ENCODE results near the gene POLR2J3. TPM values are rescaled to one million over a fixed set of nuclear protein-coding genes. Genes with fewer than 3 reads are reported as not detected.
"Not testable (repeated sequence)": the region's sequence is repeated elsewhere in the genome, so short reads cannot be mapped to it uniquely, and the experiment has no call there.

POLR2J3 gene
- polyA plus RNA-seq, 1 of the 3 experiments (the other 2 are of a cell fraction), result 47.8 TPM

DNA sequence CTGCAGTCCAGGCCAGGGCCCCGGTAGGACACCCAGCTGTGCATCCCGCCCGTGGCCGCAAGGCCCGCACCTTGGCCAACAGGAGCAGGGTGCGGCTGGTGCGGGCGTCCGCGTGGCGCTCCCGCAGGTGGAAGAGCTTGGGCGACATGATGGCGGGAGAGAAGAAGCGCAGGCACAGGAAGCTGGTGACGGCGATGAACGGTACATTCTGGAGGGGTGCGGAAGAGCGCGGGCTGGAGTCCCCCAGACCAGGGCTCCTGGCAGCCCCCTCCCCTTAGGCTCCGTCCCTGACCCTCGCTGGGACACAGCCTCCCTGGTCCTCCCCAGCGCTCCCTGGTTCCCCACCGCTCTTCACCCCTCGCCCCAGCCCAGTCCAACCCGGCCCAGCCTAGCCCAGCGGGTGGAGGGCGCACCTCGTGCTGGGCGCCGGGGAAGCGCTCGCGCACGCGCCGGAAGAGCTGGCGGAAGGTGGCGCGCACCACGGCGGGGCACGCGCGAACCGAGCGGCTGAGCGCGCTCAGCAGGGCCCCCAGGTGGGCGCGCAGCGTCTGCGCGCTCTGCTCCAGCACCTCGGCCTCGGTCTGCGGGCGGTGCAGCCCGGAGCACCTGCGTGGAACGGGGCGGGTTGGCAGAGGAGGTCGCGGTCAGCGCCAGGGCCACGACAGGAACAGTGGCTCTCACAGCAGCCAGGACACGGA, 21.4 kb upstream of the POLR2J3 start:
- H2AFZ ChIP-seq (ENCODE audit: low read depth); H3K9me2 ChIP-seq; H3K79me2 ChIP-seq (ENCODE audit: insufficient read depth); H3K27me3 ChIP-seq (ENCODE audit: insufficient read depth); H3K4me2 ChIP-seq; CTCF ChIA-PET; H3K27ac ChIP-seq (ENCODE audit: low read depth in 2 of 2, low read length in 1 of 2); H4K20me1 ChIP-seq (ENCODE audit: insufficient read depth); H3F3A ChIP-seq (replicated peaks; ENCODE audit: insufficient read depth); H3K9me3 ChIP-seq; H3K4me1 ChIP-seq (ENCODE audit: control insufficient read depth in 1 of 2, insufficient read depth in 2 of 2, low read depth in 1 of 2, low read length in 1 of 2); H3K36me3 ChIP-seq (replicated peaks in 1 of 2; ENCODE audit: control insufficient read depth in 1 of 2, insufficient read depth in 2 of 2, low read length in 1 of 2); H3K9ac ChIP-seq; POLR2A ChIA-PET; H3K4me3 ChIP-seq (ENCODE audit: low read depth in 2 of 2, low read length in 1 of 2); DNase-seq: not testable (repeated sequence)
- WGBS (ENCODE audit: low lambda C conversion rate), result no CpG with 5 or more reads among the region's 68 CpGs

DNA sequence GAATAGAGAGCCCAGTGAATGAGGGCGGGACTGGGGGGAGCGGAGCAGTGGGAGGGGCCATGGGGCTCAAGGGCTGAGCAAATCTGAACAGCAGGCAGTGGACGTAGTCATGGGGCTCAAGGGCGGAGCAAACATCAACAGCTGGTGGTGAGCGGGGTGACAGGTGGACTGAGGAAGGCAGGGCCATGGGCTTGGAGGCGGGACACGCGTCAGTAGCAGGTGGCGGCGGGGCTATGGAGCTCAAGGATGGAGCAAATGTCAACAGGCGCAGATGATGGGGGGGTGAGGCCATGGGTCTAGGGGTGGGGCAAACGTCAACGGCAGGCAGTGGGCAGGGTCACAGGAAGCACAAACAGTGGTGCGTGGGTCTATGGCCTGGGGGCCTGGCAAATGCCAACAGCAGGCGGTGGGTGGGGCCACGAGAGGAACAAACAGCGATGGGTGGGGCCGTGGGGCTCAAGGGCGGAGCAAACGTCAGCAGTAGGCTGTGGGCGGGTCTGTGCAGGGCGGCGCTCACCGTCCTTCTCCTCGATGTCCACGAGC, 20.2 kb upstream of the POLR2J3 start:
- H3K36me3 ChIP-seq (replicated peaks in 1 of 2; ENCODE audit: control insufficient read depth in 1 of 2, insufficient read depth in 2 of 2, low read length in 1 of 2); H3K79me2 ChIP-seq (ENCODE audit: insufficient read depth); POLR2A ChIA-PET; H3K27ac ChIP-seq (ENCODE audit: low read depth in 2 of 2, low read length in 1 of 2); H3K27me3 ChIP-seq (ENCODE audit: insufficient read depth); H3K4me1 ChIP-seq (ENCODE audit: control insufficient read depth in 1 of 2, insufficient read depth in 2 of 2, low read depth in 1 of 2, low read length in 1 of 2); DNase-seq; H3K4me2 ChIP-seq; CTCF ChIA-PET; H4K20me1 ChIP-seq (ENCODE audit: insufficient read depth); H3K4me3 ChIP-seq (ENCODE audit: low read depth in 2 of 2, low read length in 1 of 2); H3K9ac ChIP-seq; H2AFZ ChIP-seq (ENCODE audit: low read depth); H3K9me2 ChIP-seq; H3K9me3 ChIP-seq; H3F3A ChIP-seq (replicated peaks; ENCODE audit: insufficient read depth): not testable (repeated sequence)
- WGBS (ENCODE audit: low lambda C conversion rate), result 76% methylated on average over 9 of the region's 26 CpGs

DNA sequence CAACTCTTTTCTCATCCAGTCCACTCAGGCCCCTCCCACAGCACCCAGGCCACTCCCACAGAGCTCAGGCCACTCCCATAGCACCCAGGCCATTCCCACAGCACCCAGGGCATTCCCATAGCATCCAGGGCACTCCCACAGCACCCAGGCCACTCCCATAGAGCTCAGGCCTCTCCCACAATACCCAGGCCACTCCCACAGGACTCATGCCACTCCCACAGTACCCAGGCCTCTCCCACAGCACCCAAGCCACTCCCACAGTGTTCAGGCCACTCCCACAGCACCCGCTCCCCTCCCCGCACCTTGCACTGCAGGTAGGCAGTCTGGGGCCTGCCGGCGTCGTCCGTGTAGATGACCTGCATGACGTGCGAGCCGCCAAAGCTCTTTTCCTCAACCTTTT, 17.5 kb upstream of the POLR2J3 start:
- H2AFZ ChIP-seq (ENCODE audit: low read depth); H3K4me1 ChIP-seq (ENCODE audit: control insufficient read depth in 1 of 2, insufficient read depth in 2 of 2, low read depth in 1 of 2, low read length in 1 of 2); POLR2A ChIA-PET; H3F3A ChIP-seq (replicated peaks; ENCODE audit: insufficient read depth); DNase-seq; H3K27me3 ChIP-seq (ENCODE audit: insufficient read depth); H3K9me2 ChIP-seq; H3K4me2 ChIP-seq; H3K79me2 ChIP-seq (ENCODE audit: insufficient read depth); H3K4me3 ChIP-seq (ENCODE audit: low read depth in 2 of 2, low read length in 1 of 2); CTCF ChIA-PET; H3K9me3 ChIP-seq; H3K9ac ChIP-seq; H3K36me3 ChIP-seq (replicated peaks in 1 of 2; ENCODE audit: control insufficient read depth in 1 of 2, insufficient read depth in 2 of 2, low read length in 1 of 2); H3K27ac ChIP-seq (ENCODE audit: low read depth in 2 of 2, low read length in 1 of 2); H4K20me1 ChIP-seq (ENCODE audit: insufficient read depth): not testable (repeated sequence)
- no CpG with 5 or more reads among the region's 9 CpGs for WGBS (ENCODE audit: low lambda C conversion rate)

DNA sequence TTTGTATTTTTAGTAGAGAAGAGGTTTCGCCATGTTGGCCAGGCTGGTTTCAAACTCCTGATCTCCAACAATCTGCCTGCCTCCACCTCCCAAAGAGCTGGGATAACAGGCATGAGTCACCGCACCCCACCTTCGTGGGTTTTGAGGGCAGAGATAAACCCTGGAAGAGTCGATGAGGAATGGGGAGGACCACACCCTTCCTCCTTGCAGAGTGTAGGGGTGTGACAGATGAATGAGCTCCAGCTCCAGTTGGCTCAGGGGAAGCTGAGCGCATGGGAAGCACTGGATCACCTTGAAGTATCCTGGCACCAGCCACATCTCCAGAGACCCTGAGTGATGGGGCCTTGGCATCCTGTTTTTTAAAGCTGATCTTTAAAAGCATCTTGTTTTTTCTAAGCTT, 11.1 kb upstream of the POLR2J3 start:
- CTCF ChIA-PET; H2AFZ ChIP-seq (ENCODE audit: low read depth); H3K79me2 ChIP-seq (ENCODE audit: insufficient read depth); H3K36me3 ChIP-seq (replicated peaks in 1 of 2; ENCODE audit: control insufficient read depth in 1 of 2, insufficient read depth in 2 of 2, low read length in 1 of 2); H3K9ac ChIP-seq; H3K9me2 ChIP-seq; H3K4me3 ChIP-seq (ENCODE audit: low read depth in 2 of 2, low read length in 1 of 2); H3K27ac ChIP-seq (ENCODE audit: low read depth in 2 of 2, low read length in 1 of 2); H4K20me1 ChIP-seq (ENCODE audit: insufficient read depth); H3K4me1 ChIP-seq (ENCODE audit: control insufficient read depth in 1 of 2, insufficient read depth in 2 of 2, low read depth in 1 of 2, low read length in 1 of 2); H3F3A ChIP-seq (replicated peaks; ENCODE audit: insufficient read depth); H3K9me3 ChIP-seq; DNase-seq; H3K27me3 ChIP-seq (ENCODE audit: insufficient read depth); H3K4me2 ChIP-seq; POLR2A ChIA-PET: not testable (repeated sequence)
- no CpG with 5 or more reads among the region's 5 CpGs for WGBS (ENCODE audit: low lambda C conversion rate)

DNA sequence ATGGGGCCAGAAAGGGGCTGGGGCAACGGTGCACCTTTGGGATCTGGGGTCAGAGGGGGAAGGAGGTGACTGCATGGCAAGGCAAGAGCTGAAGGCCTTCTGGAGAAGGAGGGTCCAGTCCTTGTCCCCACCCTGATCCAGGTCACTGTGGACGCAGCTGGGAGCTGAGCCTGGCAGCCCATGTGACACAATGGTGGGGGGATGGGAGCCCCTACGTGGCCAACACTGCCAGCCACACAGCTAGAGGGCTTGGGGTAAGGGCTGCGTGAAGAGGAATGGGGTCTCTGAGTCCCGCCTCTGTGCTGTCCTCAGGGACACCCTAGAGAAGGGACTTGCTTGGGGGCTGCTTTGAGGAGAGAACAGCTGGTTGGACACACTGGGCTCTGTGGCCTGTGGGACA, 9.3 kb upstream of the POLR2J3 start:
- H3K9me2 ChIP-seq; H3K4me1 ChIP-seq (ENCODE audit: control insufficient read depth in 1 of 2, insufficient read depth in 2 of 2, low read depth in 1 of 2, low read length in 1 of 2); CTCF ChIA-PET; H3K9ac ChIP-seq; H3K4me3 ChIP-seq (ENCODE audit: low read depth in 2 of 2, low read length in 1 of 2); DNase-seq; H3K9me3 ChIP-seq; H2AFZ ChIP-seq (ENCODE audit: low read depth); H3K79me2 ChIP-seq (ENCODE audit: insufficient read depth); H3K4me2 ChIP-seq; H3K27ac ChIP-seq (ENCODE audit: low read depth in 2 of 2, low read length in 1 of 2); H3F3A ChIP-seq (replicated peaks; ENCODE audit: insufficient read depth); H4K20me1 ChIP-seq (ENCODE audit: insufficient read depth); POLR2A ChIA-PET; H3K27me3 ChIP-seq (ENCODE audit: insufficient read depth); H3K36me3 ChIP-seq (replicated peaks in 1 of 2; ENCODE audit: control insufficient read depth in 1 of 2, insufficient read depth in 2 of 2, low read length in 1 of 2): not testable (repeated sequence)
- no CpG with 5 or more reads among the region's 5 CpGs for WGBS (ENCODE audit: low lambda C conversion rate)

DNA sequence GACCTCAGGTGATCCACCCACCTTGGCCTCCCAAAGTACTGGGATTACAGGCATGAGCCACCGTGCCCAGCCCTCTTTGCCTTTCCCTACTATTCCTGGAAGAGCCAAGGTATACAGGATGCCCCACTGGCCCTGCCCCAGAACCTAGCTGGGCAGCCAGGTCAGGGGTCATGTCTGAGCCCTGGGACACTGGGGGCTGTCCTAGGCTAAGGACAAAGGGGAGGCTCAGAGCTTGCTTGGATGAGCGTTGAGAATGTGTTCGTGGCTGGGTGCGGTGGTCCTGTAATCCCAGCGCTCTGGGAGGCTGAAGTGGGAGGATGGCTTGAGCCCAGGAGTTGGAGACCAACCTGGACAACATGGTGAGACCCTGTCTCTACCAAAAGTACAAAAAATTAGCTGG, 6.1 kb upstream of the POLR2J3 start:
- H3K9ac ChIP-seq; H3K9me3 ChIP-seq; H3K27me3 ChIP-seq (ENCODE audit: insufficient read depth); H3K9me2 ChIP-seq; H2AFZ ChIP-seq (ENCODE audit: low read depth); H3K4me2 ChIP-seq; H3K36me3 ChIP-seq (replicated peaks in 1 of 2; ENCODE audit: control insufficient read depth in 1 of 2, insufficient read depth in 2 of 2, low read length in 1 of 2); H3F3A ChIP-seq (replicated peaks; ENCODE audit: insufficient read depth); H3K4me1 ChIP-seq (ENCODE audit: control insufficient read depth in 1 of 2, insufficient read depth in 2 of 2, low read depth in 1 of 2, low read length in 1 of 2); H3K79me2 ChIP-seq (ENCODE audit: insufficient read depth); POLR2A ChIA-PET; H3K4me3 ChIP-seq (ENCODE audit: low read depth in 2 of 2, low read length in 1 of 2); CTCF ChIA-PET; H4K20me1 ChIP-seq (ENCODE audit: insufficient read depth); DNase-seq; H3K27ac ChIP-seq (ENCODE audit: low read depth in 2 of 2, low read length in 1 of 2): not testable (repeated sequence)
- 77% methylated on average over 5 of the region's 5 CpGs for WGBS (ENCODE audit: low lambda C conversion rate)

Data from SK-N-SH (cell line).